Measurements from ENCODE around the gene ARNT2.

The ARNT2 gene

DNA sequence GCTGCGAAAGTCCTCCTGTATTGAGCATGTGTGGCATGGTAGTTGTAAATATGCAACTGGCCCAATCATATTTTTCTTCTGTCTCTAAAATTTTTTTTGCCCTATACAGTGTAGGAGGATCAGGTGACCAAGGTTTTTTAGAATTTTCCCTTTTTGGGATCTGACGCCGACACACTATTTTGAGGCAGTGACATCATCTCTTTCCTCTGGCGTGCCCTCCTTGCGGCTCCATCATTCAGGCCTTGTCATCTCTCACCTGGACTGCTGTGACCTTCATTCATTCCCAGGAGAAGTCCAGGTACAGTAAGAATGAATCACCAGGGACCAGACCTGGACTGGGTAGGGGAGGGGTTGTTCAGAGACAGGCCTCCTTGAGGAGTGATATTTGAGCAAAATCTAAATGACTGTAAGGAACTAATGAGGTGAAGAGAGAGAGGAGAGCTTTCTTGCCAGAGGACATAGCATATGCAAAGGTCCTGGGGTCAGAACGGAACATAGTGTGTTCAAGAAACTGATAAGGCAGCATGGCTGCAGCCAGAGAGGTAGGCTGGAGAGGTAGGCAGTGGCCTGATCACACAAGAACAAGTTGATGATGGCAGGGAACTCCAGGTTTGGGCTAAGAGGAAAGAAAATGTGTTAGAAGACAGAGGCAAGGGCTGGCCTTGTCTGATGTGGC, 38.7 kb downstream of the ARNT2 start:
- no peak for DNase-seq

GRCh38 chr15:80444680-80445251, 40.6 kb downstream of the ARNT2 start:
- no peak for DNase-seq

GRCh38 chr15:80445300-80446041, 41.3 kb downstream of the ARNT2 start:
- no peak for DNase-seq

DNA sequence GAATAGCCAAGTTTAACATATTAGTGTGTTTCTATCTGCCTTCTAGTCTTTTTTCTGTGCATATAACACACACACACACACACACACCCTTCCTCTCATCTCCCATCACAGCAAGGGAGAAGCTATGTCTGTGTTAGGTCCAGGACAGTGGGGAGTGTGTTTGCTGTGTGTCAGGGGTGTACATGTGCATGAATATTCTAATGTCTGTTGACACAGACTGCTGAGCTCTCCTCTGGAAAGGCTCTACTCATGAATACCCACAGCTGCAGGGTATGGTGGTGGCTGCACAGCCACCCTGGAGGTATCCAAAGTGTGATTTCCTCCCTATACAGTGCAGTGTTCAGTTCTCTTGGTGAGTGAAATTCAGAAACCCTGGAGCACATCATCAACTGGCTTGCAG, 42.9 kb downstream of the ARNT2 start:
- DNase-seq, result no peak

DNA sequence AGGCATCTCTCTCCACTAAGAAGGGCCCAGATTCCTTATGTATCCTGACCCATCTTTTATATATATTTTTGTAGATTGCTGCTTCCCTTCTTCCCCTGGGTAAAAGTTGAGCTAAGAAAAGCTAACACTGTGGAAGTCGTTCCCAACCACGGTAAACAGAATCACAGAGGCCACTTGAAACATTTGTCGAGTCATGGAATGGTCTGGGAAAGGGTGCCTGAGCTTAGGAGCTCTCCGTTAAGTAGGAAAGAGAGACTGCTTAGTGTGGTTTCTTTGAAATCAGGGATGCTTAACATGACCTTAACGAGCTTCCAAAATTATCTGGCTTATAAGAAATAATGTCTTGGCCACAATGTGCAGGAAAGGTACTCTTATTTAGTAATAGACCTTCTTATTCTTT, 45.6 kb downstream of the ARNT2 start:
- no peak for DNase-seq

DNA sequence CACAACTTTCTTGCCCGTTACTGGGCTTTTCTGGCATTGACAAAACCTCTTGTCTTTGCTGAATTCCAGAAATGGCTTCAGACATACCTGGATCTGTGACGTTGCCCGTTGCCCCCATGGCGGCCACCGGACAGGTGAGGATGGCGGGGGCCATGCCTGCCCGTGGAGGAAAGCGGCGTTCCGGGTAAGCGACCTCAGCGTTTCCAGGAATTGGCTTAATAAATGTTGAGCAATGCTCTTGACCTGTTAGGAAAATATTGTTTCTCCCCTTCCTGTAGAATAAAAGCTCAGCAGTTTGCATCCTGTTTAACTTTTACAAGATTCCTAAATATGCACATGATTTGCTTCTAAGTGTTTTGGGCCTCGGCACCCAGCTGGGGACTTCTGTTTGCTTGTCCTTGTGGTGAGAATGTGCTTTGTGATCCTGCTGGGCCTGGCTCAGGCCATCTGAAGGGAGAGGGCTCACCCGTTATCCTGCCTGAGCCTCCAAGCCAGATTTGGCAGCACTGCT, 46.7 kb downstream of the ARNT2 start:
- no peak for DNase-seq

DNA sequence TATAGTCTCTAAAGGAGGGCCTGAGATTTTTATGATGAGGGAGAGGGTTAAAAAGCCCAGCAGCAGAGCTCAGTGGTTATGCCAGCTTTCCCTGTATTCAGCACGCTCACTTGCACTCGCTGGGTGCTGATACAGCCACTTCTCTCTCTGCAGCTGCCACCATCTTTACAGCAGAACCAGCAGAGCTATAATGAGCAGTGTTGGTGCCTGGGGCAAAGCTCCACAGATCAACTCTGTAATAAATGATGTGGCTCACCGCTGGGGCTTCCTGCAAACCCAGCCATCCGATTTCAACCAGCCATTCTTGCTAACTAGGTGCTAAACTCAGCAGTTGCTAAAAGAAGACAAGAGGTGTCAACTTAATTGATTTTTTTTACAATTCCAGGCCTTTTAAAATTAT, 48.0 kb downstream of the ARNT2 start:
- no peak for DNase-seq

DNA sequence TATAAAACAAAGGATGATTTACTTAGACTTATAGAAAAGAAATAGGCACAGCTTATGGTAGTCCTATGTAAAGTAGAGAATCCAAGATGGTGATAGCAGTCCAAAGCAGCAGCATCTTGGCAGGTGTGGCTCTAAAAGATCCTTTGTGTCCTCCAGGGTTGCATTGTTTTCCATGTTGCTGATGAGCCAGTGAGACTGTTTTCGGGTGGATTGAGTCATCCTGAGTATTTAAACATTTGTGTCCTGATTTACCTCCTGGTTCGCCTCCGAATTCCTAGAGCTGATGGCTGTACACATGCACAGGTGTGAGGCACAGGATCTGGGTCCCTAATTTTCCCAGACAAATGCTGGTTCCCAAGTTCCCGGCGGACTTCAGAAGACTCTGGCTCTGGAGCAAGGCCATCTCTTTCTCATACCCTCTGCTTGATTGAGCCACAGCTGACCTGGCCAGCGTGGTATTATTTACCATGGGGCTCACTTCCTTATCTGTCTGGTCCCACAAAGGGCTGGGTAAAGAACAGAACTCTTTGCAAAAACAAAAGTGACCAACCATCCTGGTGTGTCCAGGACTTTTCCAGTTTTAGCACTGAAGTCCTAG, 51.0 kb downstream of the ARNT2 start:
- DNase-seq, result no peak

GRCh38 chr15:80455668-80456442, 51.7 kb downstream of the ARNT2 start:
- DNase-seq, result peak; percentile 16

GRCh38 chr15:80456517-80457492, 52.6 kb downstream of the ARNT2 start:
- no peak for DNase-seq

DNA sequence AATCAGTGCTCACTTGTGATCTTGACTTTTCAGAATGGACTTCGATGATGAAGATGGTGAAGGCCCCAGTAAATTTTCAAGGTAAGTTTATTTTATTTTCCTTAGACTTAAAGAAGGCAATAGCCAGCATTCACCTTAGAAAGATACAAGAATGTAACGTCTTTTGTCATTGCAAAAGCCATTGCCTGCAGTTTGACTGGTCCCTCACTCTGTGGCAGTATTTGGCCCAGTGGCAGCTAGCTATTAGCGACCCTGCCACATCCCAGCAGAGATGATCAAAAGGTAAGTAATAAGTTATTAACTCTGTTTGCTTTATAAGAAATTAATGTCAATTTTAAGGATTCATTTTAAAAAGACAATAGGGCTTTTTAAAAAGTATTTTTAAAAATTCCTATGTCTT, 53.7 kb downstream of the ARNT2 start:
- no peak for DNase-seq

- no peak for DNase-seq
Measured at GRCh38 chr15:80458580-80458979, 54.4 kb downstream of the ARNT2 start.

DNA sequence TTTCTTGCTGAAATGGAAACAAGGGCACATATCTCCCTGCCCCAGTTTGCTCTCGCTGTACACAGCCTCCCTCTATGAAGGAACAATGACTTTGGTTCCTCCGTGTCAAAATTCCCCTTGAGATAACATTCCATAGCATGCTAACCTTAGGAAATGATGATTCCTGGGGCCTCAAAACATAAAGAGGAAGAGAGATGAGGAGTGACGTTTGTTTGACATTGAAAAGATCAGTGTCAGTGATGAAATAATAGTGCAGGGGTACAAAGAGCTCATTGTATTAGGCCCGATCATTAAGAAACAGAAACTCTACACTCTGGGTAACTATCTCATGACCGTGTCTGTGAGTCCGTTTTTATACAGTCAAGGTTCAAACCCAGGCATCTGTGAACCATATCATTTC, 55.2 kb downstream of the ARNT2 start:
- DNase-seq, result no peak

DNA sequence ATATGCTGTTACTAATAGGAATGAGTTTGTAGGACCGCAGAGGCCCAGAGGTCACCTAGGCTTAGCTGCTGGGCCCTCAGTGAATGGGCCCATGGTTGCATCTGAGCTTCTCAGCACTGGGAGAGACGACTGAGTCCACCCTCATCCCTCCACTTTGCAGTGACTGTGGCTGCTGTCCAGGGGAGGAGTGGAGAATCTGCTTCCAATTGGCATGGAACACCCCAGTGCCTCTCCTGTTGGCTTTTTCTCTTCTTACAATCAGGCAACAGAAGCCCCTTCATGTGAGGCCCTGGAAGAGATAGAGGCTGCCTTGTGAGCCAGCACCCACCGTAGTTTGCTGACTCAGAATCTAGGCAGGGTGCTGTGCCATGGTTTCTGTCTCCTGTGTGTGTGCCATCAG, 55.6 kb downstream of the ARNT2 start:
- DNase-seq, result no peak

DNA sequence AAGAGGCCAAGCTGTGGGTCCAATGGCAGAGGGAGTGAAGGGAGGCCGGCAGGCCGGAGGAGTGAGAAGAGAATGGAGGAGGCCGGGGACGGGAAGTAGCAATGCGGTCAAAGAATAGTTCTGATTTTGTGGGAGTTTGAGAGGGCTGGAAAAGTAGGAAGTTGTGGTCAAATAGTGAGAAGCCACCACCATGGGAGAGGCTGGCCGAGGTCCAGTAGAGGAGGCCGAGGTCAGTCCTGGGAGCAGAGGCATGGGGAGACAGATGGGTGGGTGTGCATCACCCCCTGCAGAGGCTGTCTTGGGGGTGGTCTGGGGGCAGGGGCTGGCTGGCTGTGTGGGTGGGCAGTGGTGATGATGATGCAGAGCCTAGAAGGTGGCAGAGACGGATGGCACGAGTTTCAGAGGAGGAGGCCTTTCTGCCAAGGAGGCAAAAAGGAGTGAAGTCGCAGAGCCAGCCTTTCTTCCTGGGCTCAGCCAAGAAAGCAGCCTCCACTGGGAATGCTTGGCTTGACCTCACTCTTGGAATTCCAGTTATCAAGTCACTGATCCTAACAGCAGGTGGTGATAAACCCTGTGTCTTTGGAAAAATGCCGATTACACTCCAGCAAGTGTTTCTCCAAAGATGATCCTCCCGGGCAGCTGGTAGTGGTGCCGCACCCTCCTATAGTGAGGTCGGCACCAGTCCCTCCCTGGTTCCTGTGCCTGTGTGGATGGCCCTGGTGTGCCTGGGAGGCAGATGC, 57.3 kb downstream of the ARNT2 start:
- DNase-seq, result no peak

DNA sequence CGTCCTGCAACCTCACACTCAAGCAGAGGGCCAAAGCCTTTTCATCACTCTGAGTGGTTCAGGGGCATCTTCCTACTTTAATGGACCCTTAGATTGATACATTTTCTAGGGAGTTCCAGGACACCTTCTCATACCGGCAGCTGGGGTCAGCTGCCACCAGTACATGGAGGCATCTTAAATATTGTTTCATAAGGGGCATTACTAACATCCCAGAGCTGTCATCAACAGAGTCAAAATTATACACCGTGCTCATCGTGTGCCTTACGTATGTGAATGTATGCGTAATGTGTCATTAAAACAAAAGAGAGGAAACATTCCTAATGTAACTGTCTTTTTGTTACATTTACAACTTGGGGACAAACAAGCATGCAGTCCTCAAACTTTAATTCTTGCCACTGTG, 57.9 kb downstream of the ARNT2 start:
- no peak for DNase-seq

DNA sequence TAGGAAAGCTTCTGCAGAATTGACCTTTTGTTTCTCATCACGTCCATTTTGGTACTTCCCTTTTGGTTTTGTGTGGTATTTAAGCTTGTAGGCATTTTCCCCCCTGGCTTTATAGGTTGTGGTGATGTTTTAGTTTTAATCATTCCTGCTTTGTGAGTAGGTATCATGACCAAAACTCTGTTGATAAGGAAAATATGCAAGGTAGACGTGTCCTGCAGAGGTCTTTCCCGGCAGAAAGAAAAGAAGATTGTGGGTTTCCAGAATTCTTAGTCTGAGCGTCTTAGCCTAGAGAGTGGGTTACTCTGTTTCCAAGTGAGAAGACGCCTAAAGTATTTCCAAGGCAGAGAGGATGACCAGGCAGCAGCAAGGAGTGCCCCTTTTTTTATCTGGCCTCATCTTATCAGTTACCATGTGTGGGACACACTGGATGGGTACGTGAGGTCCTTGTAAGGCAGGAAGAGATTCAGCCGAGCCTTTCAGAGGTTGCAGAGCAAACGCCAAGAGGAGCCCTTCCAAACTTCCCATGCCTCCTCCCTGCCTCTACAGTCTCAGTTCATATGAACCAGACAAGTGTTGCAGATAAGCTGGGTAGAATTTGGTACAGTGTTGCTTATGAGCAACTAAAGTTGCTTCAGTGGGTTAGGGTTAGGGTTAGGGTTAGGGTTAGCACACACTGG, 58.8 kb downstream of the ARNT2 start:
- no peak for DNase-seq

- DNase-seq, result no peak
Measured at GRCh38 chr15:80464951-80465625, 60.9 kb downstream of the ARNT2 start.

- no peak for DNase-seq
Measured at GRCh38 chr15:80465626-80466005, 61.4 kb downstream of the ARNT2 start.

- no peak for DNase-seq
Measured at GRCh38 chr15:80466543-80466942, 62.4 kb downstream of the ARNT2 start.
